Tibial nerve (tissue), 4 donors: ENCODE results near the gene TTC28. TPM values are rescaled to one million over a fixed set of nuclear protein-coding genes. Genes with fewer than 3 reads are reported as not detected.
"Not testable (repeated sequence)": the region's sequence is repeated elsewhere in the genome, so short reads cannot be mapped to it uniquely, and the experiment has no call there.

Experiments
- DNase-seq, 2 donors: peaks; one replicate each; pipeline ENCODE4 v3.0.0-alpha.2; 2019; ENCODE audit warnings: low spot score in 2 of 2
- H3K27ac ChIP-seq, 4 donors: fragments of 200-600 bp; sonication (generic) in 3 of 4; one replicate each; pipeline ENCODE4 v1.5.1; 2017 to 2019; ENCODE audit warnings: mild to moderate bottlenecking in 1 of 4
- H3K27me3 ChIP-seq, 2 donors: fragments of 200-600 bp; sonication (generic) in 1 of 2; one replicate each; pipeline versions ENCODE4 v1.5.1 to v1.6.0; 2017 to 2019
- H3K36me3 ChIP-seq, 3 donors: fragments of 200-600 bp; sonication (generic); one replicate each; pipeline ENCODE4 v1.5.1; 2018 to 2019
- H3K4me1 ChIP-seq, 4 donors: fragments of 200-600 bp; sonication (generic) in 3 of 4; one replicate each; pipeline ENCODE4 v1.5.1; 2017 to 2019
- H3K4me3 ChIP-seq, 4 donors: fragments of 200-600 bp; sonication (generic) in 3 of 4; one replicate each; pipeline ENCODE4 v1.5.1; 2017 to 2019; ENCODE audit warnings: mild to moderate bottlenecking in 1 of 4, moderate library complexity in 1 of 4
- H3K9me3 ChIP-seq, 4 donors: fragments of 200-600 bp; sonication (generic) in 3 of 4; one replicate each; pipeline ENCODE4 v1.5.1; 2017 to 2019
- CTCF ChIP-seq, 5 experiments: fragments of 200-600 bp in 3 of 5; fragments of 450-650 bp in 2 of 5; sonication (generic) in 3 of 5; IDR thresholded peaks; one replicate each; pipeline ENCODE4 v1.5.1; 2016 to 2019; ENCODE audit warnings: antibody characterized with exemption in 5 of 5, mild to moderate bottlenecking in 3 of 5, moderate library complexity in 2 of 5
- EP300 ChIP-seq, 2 donors: sonication (generic); formaldehyde crosslinking; IDR thresholded peaks; one replicate each; pipeline ENCODE4 v1.6.1; 2017; ENCODE audit warnings: antibody characterized with exemption in 2 of 2, mild to moderate bottlenecking in 1 of 2
- POLR2A ChIP-seq, 2 donors: fragments of 450-650 bp; IDR thresholded peaks; one replicate each; pipeline ENCODE4 v1.6.1; 2017; ENCODE audit warnings: antibody characterized with exemption in 2 of 2, mild to moderate bottlenecking in 2 of 2, moderate library complexity in 2 of 2
- WGBS, 2 donors: methylation state at CpG; one replicate each; pipeline ENCODE4 v1.1.5; 2018; 5-methylcytosine and 5-hydroxymethylcytosine counted together
- total RNA-seq, 4 donors: library from RNA; depleted of rRNA; stranded (reverse); fragments of >200 nt; gene quantifications; one replicate each; pipeline ENCODE4 v1.1.0, GENCODE V29; 2016

TTC28 gene
- total RNA-seq, 4 donors from 2014 or later: 83.9 to 177 (median 128) TPM

- peaks cover 0 to 32% (median 7%) of the 10 kb centered on the region in 4 donors for H3K4me1 ChIP-seq
- TF ChIP-seq EP300 (IDR thresholded peaks at IDR 0.05) (no peak), POLR2A (IDR thresholded peaks at IDR 0.05) (no peak), CTCF (IDR thresholded peaks at IDR 0.05) (no peak)
Measured at GRCh38 chr22:28710576-28711191, 31.0 kb upstream of the TTC28 start.

GRCh38 chr22:28710107-28710506 lies 30.5 kb upstream of the TTC28 start:
- Histone ChIP-seq H3K9me3 (no peaks in the 10 kb centered on the region), H3K27ac (peak overlapping the region in 2 of 4 donors; percentile 76 to 87), H3K36me3 (peaks cover 0 to 7% (median 0%) of the 10 kb centered on the region in 3 donors), H3K4me1 (peaks cover 0 to 32% (median 7%) of the 10 kb centered on the region in 4 donors), H3K27me3 (no peaks in the 10 kb centered on the region), H3K4me3 (no peak overlapping the region)
- TF ChIP-seq CTCF (IDR thresholded peaks at IDR 0.05): no peak
- no peak for TF ChIP-seq EP300 (IDR thresholded peaks at IDR 0.05)
- no peak for TF ChIP-seq POLR2A (IDR thresholded peaks at IDR 0.05)
- no peak for DNase-seq

More at GRCh38 chr22:28710576-28711191, 31.0 kb upstream of the TTC28 start:
- Histone ChIP-seq H3K9me3 (no peaks in the 10 kb centered on the region), H3K27me3 (no peaks in the 10 kb centered on the region), H3K27ac (peak overlapping the region in 3 of 4 donors; percentile 37 to 87 (median 76)), H3K36me3 (peaks cover 0 to 7% (median 0%) of the 10 kb centered on the region in 3 donors), H3K4me3 (no peak overlapping the region)
- WGBS, 2 donors: 42 to 46% methylated on average over 3 of the region's 3 CpGs
- DNase-seq: no peak

DNA sequence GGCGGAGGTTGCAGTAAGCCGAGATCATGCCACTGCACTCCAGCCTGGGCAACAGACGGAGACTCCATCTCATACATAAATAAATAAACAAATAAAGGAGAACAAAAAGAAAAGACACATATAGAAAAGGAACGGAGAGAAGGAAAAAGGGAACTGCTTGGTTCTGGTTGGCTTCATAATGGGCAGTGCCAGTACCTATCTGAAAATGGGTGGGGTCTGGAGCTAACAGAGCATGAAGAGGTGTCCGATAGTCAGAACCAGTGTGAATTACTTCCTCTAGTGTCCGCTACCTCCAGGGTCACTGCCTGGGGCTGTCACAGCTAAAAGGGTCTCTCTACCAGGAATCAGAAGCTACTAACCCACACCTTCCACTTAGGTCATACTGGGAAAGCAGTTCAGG lies 27.2 kb upstream of the TTC28 start:
- Histone ChIP-seq H3K27me3 (no peaks in the 10 kb centered on the region), H3K4me3 (no peak overlapping the region), H3K9me3 (no peaks in the 10 kb centered on the region), H3K36me3 (peaks cover 0 to 7% (median 0%) of the 10 kb centered on the region in 3 donors), H3K4me1 (peaks cover 0 to 21% (median 7%) of the 10 kb centered on the region in 4 donors), H3K27ac (no peak overlapping the region)
- TF ChIP-seq POLR2A (IDR thresholded peaks at IDR 0.05) (no peak), CTCF (IDR thresholded peaks at IDR 0.05) (no peak), EP300 (IDR thresholded peaks at IDR 0.05) (no peak)
- DNase-seq: no peak
- 88 to 93% methylated on average over 6 of the region's 6 CpGs for WGBS, 2 donors

DNA sequence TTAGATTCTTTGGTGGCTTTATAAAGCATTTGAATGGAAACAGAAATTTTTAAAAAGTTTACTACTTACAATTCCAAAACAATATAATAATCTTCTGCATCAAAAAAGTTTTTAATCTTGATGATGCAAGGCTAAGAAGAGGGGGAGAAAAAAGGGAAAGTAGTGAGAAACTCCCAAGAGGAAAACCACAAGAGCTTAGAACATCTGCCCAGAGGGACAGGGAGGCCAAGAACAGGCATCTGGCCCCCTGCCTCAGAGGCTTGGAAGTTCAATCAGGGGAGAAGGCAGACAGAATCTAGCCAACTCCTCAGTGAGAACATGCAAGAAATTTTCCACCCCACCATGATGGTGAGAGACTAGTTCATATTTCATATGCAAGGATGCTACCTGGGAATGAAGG lies 23.8 kb upstream of the TTC28 start:
- no peak for DNase-seq
- Histone ChIP-seq H3K4me1 (no peaks in the 10 kb centered on the region), H3K9me3 (no peaks in the 10 kb centered on the region), H3K27ac (no peak overlapping the region), H3K27me3 (no peaks in the 10 kb centered on the region), H3K4me3 (no peak overlapping the region), H3K36me3 (peaks cover 0 to 12% (median 0%) of the 10 kb centered on the region in 3 donors)
- no peak for TF ChIP-seq CTCF (IDR thresholded peaks at IDR 0.05)
- no peak for TF ChIP-seq EP300 (IDR thresholded peaks at IDR 0.05)
- no peak for TF ChIP-seq POLR2A (IDR thresholded peaks at IDR 0.05)

- TF ChIP-seq POLR2A (IDR thresholded peaks at IDR 0.05) (no peak), CTCF (IDR thresholded peaks at IDR 0.05) (no peak), EP300 (IDR thresholded peaks at IDR 0.05) (no peak)
- H3K27me3 ChIP-seq: no peaks in the 10 kb centered on the region
- no peak overlapping the region for H3K4me3 ChIP-seq
- no peaks in the 10 kb centered on the region for H3K9me3 ChIP-seq
- no peak for DNase-seq
- H3K27ac ChIP-seq: no peak overlapping the region
- 92 to 94% methylated on average over 2 of the region's 2 CpGs for WGBS, 2 donors
- peaks cover 0 to 12% (median 0%) of the 10 kb centered on the region in 3 donors for H3K36me3 ChIP-seq
- H3K4me1 ChIP-seq: no peaks in the 10 kb centered on the region
Measured at GRCh38 chr22:28702891-28703290, 23.3 kb upstream of the TTC28 start.

DNA sequence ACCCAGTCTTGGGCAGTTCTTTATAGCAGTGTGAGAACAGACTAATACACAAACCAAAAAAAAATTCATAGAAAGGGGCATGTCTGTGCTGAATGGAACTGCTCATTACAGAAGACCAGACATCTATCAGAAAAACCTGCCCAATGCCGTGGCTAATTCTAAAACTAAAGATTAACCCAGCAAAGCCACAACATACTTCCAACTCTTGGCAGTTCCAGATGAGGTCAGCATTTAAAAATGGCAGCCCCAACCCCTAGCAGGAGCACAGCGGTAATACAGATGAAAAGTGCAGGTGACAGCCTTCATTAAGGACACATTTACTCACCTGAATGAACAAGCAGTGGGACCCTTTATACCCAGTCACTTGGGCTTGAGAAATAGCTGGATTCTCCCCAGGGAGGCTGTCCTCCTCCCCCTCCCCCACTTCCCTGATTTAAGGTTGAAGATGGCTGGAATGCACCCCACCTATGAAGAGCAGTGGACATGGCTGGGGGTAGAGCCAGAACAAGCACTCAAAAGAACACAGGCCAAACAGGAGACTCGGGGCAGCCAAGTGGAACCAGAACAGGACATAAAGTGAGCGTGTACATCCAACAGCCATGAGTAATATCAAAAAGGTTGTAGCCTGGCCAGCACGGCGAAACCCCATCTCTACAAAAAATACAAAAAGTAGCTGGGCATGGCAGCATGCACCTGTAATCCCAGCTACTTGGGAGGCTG lies 13.6 kb upstream of the TTC28 start:
- not testable (repeated sequence) for H3K27me3 ChIP-seq, H3K9me3 ChIP-seq, H3K27ac ChIP-seq, H3K4me1 ChIP-seq, DNase-seq, H3K4me3 ChIP-seq
- H3K36me3 ChIP-seq: peaks cover 0 to 21% (median 0%) of the 10 kb centered on the region in 3 donors
- 93 to 94% methylated on average over 6 of the region's 6 CpGs for WGBS, 2 donors

DNA sequence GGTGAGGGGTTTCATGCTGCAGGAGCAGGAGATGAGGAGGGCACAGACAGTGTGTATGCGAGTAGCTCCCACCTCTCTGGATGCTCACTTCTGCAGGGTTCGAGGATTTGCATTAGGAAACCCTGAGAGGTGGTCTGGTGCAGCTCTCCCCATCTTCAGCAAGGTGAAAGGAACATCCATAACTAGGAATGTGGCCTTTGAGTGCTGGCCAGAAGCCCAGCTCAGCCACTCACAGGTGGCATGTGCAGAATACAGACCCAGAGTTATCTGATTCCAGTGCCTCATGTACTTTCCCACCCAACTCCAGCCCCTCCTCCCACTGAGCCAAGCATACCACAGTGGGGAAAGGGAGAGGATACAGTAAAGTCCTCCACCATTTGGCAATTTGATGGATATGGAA lies 10.2 kb upstream of the TTC28 start:
- H3K36me3 ChIP-seq: peaks cover 0 to 13% (median 0%) of the 10 kb centered on the region in 3 donors
- not testable (repeated sequence) for H3K27ac ChIP-seq, H3K9me3 ChIP-seq, H3K4me1 ChIP-seq, DNase-seq, H3K4me3 ChIP-seq, H3K27me3 ChIP-seq
- 94 to 100% methylated on average over 2 of the region's 2 CpGs for WGBS, 2 donors

DNA sequence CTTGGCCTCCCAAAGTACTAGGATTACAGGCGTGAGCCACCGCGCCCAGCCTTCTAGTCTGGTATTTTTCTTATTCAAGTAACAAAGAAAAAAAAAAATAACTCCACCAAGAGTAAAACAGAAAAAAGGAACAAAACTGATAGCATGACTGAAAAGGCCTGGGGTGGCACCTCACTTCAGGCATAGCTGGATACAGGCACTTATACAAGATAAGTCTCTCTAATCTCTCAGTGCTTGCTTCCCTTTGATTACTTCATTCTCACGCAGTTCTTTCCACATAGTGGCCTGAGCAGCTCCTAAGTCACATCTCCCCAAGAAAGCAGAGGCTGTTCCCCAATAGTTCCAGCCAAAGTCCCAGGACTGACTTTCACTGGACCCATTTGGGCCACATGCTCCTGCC lies 3.3 kb upstream of the TTC28 start:
- DNase-seq, H3K4me1 ChIP-seq, H3K27me3 ChIP-seq, H3K9me3 ChIP-seq, H3K36me3 ChIP-seq, H3K27ac ChIP-seq, H3K4me3 ChIP-seq: not testable (repeated sequence)
- 93 to 98% methylated on average over 4 of the region's 4 CpGs for WGBS, 2 donors
